Measurements from ENCODE around the gene MAP1LC3B2.

MAP1LC3B2 gene

DNA sequence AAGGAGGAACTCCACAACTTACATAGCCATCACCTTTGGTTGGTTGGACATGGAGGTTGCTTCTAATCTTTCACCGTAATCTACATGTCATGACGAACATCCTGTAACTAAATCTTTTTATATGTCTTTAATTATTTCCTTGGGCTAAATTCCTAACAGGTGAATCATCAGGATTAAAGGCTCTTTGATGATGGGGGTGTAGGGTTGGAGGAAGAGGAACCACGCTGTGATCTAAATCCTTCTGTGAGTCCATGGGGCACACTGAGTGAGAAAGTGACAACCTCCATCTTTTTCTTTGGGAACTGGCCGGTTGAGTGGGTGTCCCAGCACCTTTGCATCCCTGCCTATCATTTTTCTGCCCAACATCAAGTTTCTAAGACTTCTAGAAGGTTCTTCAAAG is 31.1 kb upstream of the MAP1LC3B2 start:
- Histone ChIP-seq H3K4me2 (ENCODE audit: low read length) (no peak overlapping the region), H3K27ac (ENCODE audit: low read depth, low read length) (no peak overlapping the region), H2BK15ac (replicated peaks; ENCODE audit: low read depth) (no peak overlapping the region), H3K4ac (ENCODE audit: low read depth, low read length) (no peak overlapping the region), H3K23ac (ENCODE audit: low read length) (no peak overlapping the region), H2AK5ac (ENCODE audit: low read length) (no peak overlapping the region), H3K4me1 (ENCODE audit: control insufficient read depth, low read depth, low read length) (peaks cover 12% of the 10 kb centered on the region), H3K18ac (ENCODE audit: low read length) (peak overlapping the region; percentile 73), H3K27me3 (ENCODE audit: insufficient read depth, low read length, poor library complexity) (no peaks in the 10 kb centered on the region), H2BK5ac (ENCODE audit: low read length) (no peak overlapping the region), H3K36me3 (ENCODE audit: control insufficient read depth, insufficient read depth, low read length) (no peaks in the 10 kb centered on the region), H4K8ac (ENCODE audit: low read depth, low read length) (no peak overlapping the region), H3K9ac (ENCODE audit: low read length) (no peak overlapping the region), H3K79me2 (ENCODE audit: control insufficient read depth, insufficient read depth, low read length) (no peaks in the 10 kb centered on the region), H3K56ac (ENCODE audit: low read length) (no peak overlapping the region), H4K5ac (ENCODE audit: low read length) (no peak overlapping the region), H2BK120ac (ENCODE audit: low read depth, low read length) (no peak overlapping the region), H3K79me1 (ENCODE audit: low read length) (no peaks in the 10 kb centered on the region), H3K4me3 (ENCODE audit: low read length) (no peak overlapping the region)
- no CpG with 5 or more reads among the region's 4 CpGs for WGBS (ENCODE audit: extremely low coverage, insufficient coverage, low lambda C conversion rate)
- DNase-seq = peak; percentile 88

DNA sequence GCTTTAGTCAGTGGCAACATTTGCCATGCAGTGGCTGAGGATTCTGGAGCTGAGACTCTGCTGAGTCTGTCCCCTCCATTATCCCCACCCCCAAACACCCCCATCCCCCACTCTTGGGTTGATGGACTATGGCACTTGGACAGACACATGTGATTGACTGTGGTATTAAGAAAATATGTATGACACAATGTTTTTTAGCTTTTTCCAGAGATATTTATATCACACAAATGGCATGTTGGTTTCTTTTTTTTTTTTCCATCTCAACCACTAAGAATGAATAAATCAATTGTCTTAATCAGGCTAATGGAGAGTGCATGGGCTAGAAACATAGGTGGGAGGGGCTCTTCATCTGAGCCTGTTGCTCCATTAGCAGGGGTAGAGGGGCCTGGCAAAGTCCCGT is 30.7 kb upstream of the MAP1LC3B2 start:
- WGBS (ENCODE audit: extremely low coverage, insufficient coverage, low lambda C conversion rate) = no CpG with 5 or more reads among the region's 1 CpG
- no peaks in the 10 kb centered on the region for H3K36me3 ChIP-seq (ENCODE audit: control insufficient read depth, insufficient read depth, low read length)
- H2BK120ac ChIP-seq (ENCODE audit: low read depth, low read length) = peak overlapping the region; percentile 52
- H3K27ac ChIP-seq (ENCODE audit: low read depth, low read length) = no peak overlapping the region
- H2AK5ac ChIP-seq (ENCODE audit: low read length) = no peak overlapping the region
- no peak overlapping the region for H4K5ac ChIP-seq (ENCODE audit: low read length)
- H3K23ac ChIP-seq (ENCODE audit: low read length) = peak overlapping the region; percentile 3
- H3K4me2 ChIP-seq (ENCODE audit: low read length) = no peak overlapping the region
- H3K18ac ChIP-seq (ENCODE audit: low read length) = peak overlapping the region; percentile 73
- H3K4ac ChIP-seq (ENCODE audit: low read depth, low read length) = no peak overlapping the region
- H2BK5ac ChIP-seq (ENCODE audit: low read length) = no peak overlapping the region
- H3K27me3 ChIP-seq (ENCODE audit: insufficient read depth, low read length, poor library complexity) = no peaks in the 10 kb centered on the region
- H3K4me1 ChIP-seq (ENCODE audit: control insufficient read depth, low read depth, low read length) = peaks cover 12% of the 10 kb centered on the region
- no peak overlapping the region for H2BK15ac ChIP-seq (replicated peaks; ENCODE audit: low read depth)
- H3K56ac ChIP-seq (ENCODE audit: low read length) = no peak overlapping the region
- no peaks in the 10 kb centered on the region for H3K79me2 ChIP-seq (ENCODE audit: control insufficient read depth, insufficient read depth, low read length)
- no peaks in the 10 kb centered on the region for H3K79me1 ChIP-seq (ENCODE audit: low read length)
- no peak overlapping the region for H4K8ac ChIP-seq (ENCODE audit: low read depth, low read length)
- no peak for DNase-seq
- no peak overlapping the region for H3K4me3 ChIP-seq (ENCODE audit: low read length)
- no peak overlapping the region for H3K9ac ChIP-seq (ENCODE audit: low read length)

DNA sequence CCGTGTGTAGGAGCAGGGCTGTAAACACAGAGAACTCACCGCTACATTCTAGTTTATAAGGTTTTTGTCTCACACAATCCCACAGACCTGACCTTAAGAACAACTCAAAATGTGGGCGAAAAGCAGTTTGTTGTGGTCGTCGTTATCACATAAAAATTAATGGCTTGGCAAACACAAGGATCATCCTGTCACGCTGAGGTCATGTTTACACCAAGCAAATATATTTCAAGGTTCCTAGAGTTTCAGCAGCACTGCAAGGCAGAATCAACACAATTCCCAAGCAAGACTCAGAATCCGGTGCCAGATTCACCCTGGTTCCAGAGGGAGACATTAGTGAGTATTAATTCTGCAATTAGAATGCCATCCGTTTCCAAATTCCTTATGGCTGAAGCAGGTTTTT is 30.1 kb upstream of the MAP1LC3B2 start:
- H3K4me3 ChIP-seq (ENCODE audit: low read length) = no peak overlapping the region
- no peaks in the 10 kb centered on the region for H3K36me3 ChIP-seq (ENCODE audit: control insufficient read depth, insufficient read depth, low read length)
- H2BK15ac ChIP-seq (replicated peaks; ENCODE audit: low read depth) = no peak overlapping the region

DNA sequence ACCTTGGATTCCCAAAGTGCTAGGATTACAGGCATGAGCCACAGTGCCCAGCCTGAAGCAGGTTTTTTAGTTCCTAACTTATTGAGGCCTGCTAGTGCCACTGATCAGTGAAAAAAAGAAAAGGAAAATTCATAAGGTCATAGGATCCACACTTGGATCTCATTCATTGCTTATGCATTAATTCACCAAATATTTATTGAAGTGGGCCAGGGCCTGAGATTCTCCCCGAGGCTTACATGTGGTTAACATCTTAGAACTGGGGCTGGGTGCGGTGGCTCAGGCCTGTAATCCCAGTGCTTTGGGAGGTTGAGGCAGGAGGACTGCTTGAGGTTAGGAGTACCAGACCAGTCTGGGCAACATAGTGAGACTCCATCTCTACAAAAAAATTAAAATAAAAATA is 29.5 kb upstream of the MAP1LC3B2 start:
- Histone ChIP-seq H3K4me2 (ENCODE audit: low read length) (no peak overlapping the region), H2AK5ac (ENCODE audit: low read length) (no peak overlapping the region), H3K56ac (ENCODE audit: low read length) (no peak overlapping the region), H3K27me3 (ENCODE audit: insufficient read depth, low read length, poor library complexity) (no peaks in the 10 kb centered on the region), H3K9ac (ENCODE audit: low read length) (no peak overlapping the region), H3K4ac (ENCODE audit: low read depth, low read length) (no peak overlapping the region), H3K36me3 (ENCODE audit: control insufficient read depth, insufficient read depth, low read length) (no peaks in the 10 kb centered on the region), H3K79me1 (ENCODE audit: low read length) (no peaks in the 10 kb centered on the region), H3K79me2 (ENCODE audit: control insufficient read depth, insufficient read depth, low read length) (no peaks in the 10 kb centered on the region), H2BK15ac (replicated peaks; ENCODE audit: low read depth) (no peak overlapping the region), H3K4me3 (ENCODE audit: low read length) (no peak overlapping the region), H3K4me1 (ENCODE audit: control insufficient read depth, low read depth, low read length) (peaks cover 10% of the 10 kb centered on the region), H3K23ac (ENCODE audit: low read length) (no peak overlapping the region), H4K5ac (ENCODE audit: low read length) (no peak overlapping the region), H3K18ac (ENCODE audit: low read length) (no peak overlapping the region), H2BK120ac (ENCODE audit: low read depth, low read length) (no peak overlapping the region), H3K27ac (ENCODE audit: low read depth, low read length) (no peak overlapping the region), H2BK5ac (ENCODE audit: low read length) (no peak overlapping the region), H4K8ac (ENCODE audit: low read depth, low read length) (no peak overlapping the region)
- no CpG with 5 or more reads among the region's 2 CpGs for WGBS (ENCODE audit: extremely low coverage, insufficient coverage, low lambda C conversion rate)
- DNase-seq = no peak

More for the DNA sequence above, 30.1 kb upstream of the MAP1LC3B2 start:
- Histone ChIP-seq H2AK5ac (ENCODE audit: low read length) (no peak overlapping the region), H4K8ac (ENCODE audit: low read depth, low read length) (no peak overlapping the region), H3K4me2 (ENCODE audit: low read length) (no peak overlapping the region), H3K9ac (ENCODE audit: low read length) (no peak overlapping the region), H3K4me1 (ENCODE audit: control insufficient read depth, low read depth, low read length) (peaks cover 12% of the 10 kb centered on the region), H3K27me3 (ENCODE audit: insufficient read depth, low read length, poor library complexity) (no peaks in the 10 kb centered on the region), H4K5ac (ENCODE audit: low read length) (no peak overlapping the region), H3K18ac (ENCODE audit: low read length) (peak overlapping the region; percentile 18), H2BK5ac (ENCODE audit: low read length) (no peak overlapping the region), H2BK120ac (ENCODE audit: low read depth, low read length) (peak overlapping the region; percentile 52), H3K79me2 (ENCODE audit: control insufficient read depth, insufficient read depth, low read length) (no peaks in the 10 kb centered on the region), H3K4ac (ENCODE audit: low read depth, low read length) (no peak overlapping the region), H3K79me1 (ENCODE audit: low read length) (no peaks in the 10 kb centered on the region), H3K56ac (ENCODE audit: low read length) (no peak overlapping the region), H3K23ac (ENCODE audit: low read length) (no peak overlapping the region), H3K27ac (ENCODE audit: low read depth, low read length) (no peak overlapping the region)
- WGBS (ENCODE audit: extremely low coverage, insufficient coverage, low lambda C conversion rate) = no CpG with 5 or more reads among the region's 8 CpGs
- DNase-seq = no peak

DNA sequence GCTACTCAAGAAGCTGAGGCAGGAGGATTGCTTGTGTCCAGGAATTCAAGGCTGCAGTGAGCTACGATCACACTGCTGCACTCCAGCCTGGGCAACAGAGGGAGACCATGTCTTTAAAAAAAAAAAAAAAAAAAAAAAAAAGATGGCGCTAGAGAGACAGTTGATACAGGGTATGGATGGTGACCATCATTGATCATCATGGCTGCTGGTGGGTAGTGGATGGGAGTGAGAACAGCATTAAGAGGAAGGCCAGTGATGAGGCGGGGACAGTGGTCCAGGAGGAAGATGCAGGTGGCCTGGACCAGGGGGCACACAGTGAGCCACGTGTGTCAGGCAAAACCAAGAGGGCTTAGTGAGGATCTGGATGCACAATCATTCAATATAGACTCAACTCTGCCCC is 26.8 kb upstream of the MAP1LC3B2 start:
- no peak overlapping the region for H3K18ac ChIP-seq (ENCODE audit: low read length)
- no peak overlapping the region for H3K4me3 ChIP-seq (ENCODE audit: low read length)
- H3K27me3 ChIP-seq (ENCODE audit: insufficient read depth, low read length, poor library complexity) = no peaks in the 10 kb centered on the region
- H3K36me3 ChIP-seq (ENCODE audit: control insufficient read depth, insufficient read depth, low read length) = no peaks in the 10 kb centered on the region
- no peaks in the 10 kb centered on the region for H3K79me2 ChIP-seq (ENCODE audit: control insufficient read depth, insufficient read depth, low read length)
- peaks cover 9% of the 10 kb centered on the region for H3K4me1 ChIP-seq (ENCODE audit: control insufficient read depth, low read depth, low read length)
- H2BK15ac ChIP-seq (replicated peaks; ENCODE audit: low read depth) = no peak overlapping the region
- no peak overlapping the region for H4K8ac ChIP-seq (ENCODE audit: low read depth, low read length)
- no peak overlapping the region for H2BK5ac ChIP-seq (ENCODE audit: low read length)
- no peak overlapping the region for H3K56ac ChIP-seq (ENCODE audit: low read length)
- no peak overlapping the region for H2BK120ac ChIP-seq (ENCODE audit: low read depth, low read length)
- DNase-seq = no peak
- no peak overlapping the region for H3K9ac ChIP-seq (ENCODE audit: low read length)
- no peak overlapping the region for H4K5ac ChIP-seq (ENCODE audit: low read length)
- WGBS (ENCODE audit: extremely low coverage, insufficient coverage, low lambda C conversion rate) = no CpG with 5 or more reads among the region's 4 CpGs
- no peak overlapping the region for H2AK5ac ChIP-seq (ENCODE audit: low read length)
- no peak overlapping the region for H3K23ac ChIP-seq (ENCODE audit: low read length)
- H3K79me1 ChIP-seq (ENCODE audit: low read length) = no peaks in the 10 kb centered on the region
- no peak overlapping the region for H3K4ac ChIP-seq (ENCODE audit: low read depth, low read length)
- H3K27ac ChIP-seq (ENCODE audit: low read depth, low read length) = no peak overlapping the region
- H3K4me2 ChIP-seq (ENCODE audit: low read length) = no peak overlapping the region

DNA sequence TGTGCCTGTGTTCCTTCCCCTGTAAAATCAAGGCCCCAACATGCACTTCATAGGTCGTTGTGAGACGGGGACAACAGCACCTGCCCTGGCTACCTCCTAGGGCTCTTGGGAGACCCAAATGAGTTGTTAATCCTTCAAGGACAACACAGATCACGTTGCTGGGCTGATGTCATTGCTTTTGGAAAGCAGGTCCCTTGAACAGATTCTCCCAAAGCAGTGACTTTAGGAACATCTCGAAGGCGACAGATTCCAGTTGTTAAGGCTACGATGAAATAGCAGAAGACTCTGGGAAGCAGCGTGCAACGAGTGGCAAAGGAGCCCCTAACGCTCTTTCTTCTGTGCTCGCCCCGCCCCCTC is 26.2 kb upstream of the MAP1LC3B2 start:
- no peaks in the 10 kb centered on the region for H3K27me3 ChIP-seq (ENCODE audit: insufficient read depth, low read length, poor library complexity)
- DNase-seq = no peak
- no peaks in the 10 kb centered on the region for H3K36me3 ChIP-seq (ENCODE audit: control insufficient read depth, insufficient read depth, low read length)
- no peaks in the 10 kb centered on the region for H3K79me1 ChIP-seq (ENCODE audit: low read length)
- H2BK5ac ChIP-seq (ENCODE audit: low read length) = no peak overlapping the region
- no peak overlapping the region for H3K9ac ChIP-seq (ENCODE audit: low read length)
- H3K56ac ChIP-seq (ENCODE audit: low read length) = peak overlapping the region; percentile 20
- peaks cover 9% of the 10 kb centered on the region for H3K4me1 ChIP-seq (ENCODE audit: control insufficient read depth, low read depth, low read length)
- WGBS (ENCODE audit: extremely low coverage, insufficient coverage, low lambda C conversion rate) = no CpG with 5 or more reads among the region's 11 CpGs
- H3K4me2 ChIP-seq (ENCODE audit: low read length) = peak overlapping the region; percentile 7
- no peak overlapping the region for H4K8ac ChIP-seq (ENCODE audit: low read depth, low read length)
- no peak overlapping the region for H2BK15ac ChIP-seq (replicated peaks; ENCODE audit: low read depth)
- no peak overlapping the region for H3K4ac ChIP-seq (ENCODE audit: low read depth, low read length)
- no peak overlapping the region for H3K23ac ChIP-seq (ENCODE audit: low read length)
- H3K18ac ChIP-seq (ENCODE audit: low read length) = no peak overlapping the region
- H3K27ac ChIP-seq (ENCODE audit: low read depth, low read length) = no peak overlapping the region
- H3K4me3 ChIP-seq (ENCODE audit: low read length) = no peak overlapping the region
- H4K5ac ChIP-seq (ENCODE audit: low read length) = no peak overlapping the region
- no peaks in the 10 kb centered on the region for H3K79me2 ChIP-seq (ENCODE audit: control insufficient read depth, insufficient read depth, low read length)
- no peak overlapping the region for H2AK5ac ChIP-seq (ENCODE audit: low read length)
- H2BK120ac ChIP-seq (ENCODE audit: low read depth, low read length) = no peak overlapping the region
